Kidney epithelial cell (primary cell): ENCODE results near the gene ATG4C. TPM values are rescaled to one million over a fixed set of nuclear protein-coding genes. Genes with fewer than 3 reads are reported as not detected.

Experiments used
- DNase-seq: peaks from one replicate; pipeline ENCODE4 v3.0.0-alpha.2; 2010; ENCODE audit warnings: low read depth
- H3K27me3 ChIP-seq: 2 replicates; pipeline ENCODE4 v1.6.0; 2011; ENCODE audit warnings: low read length; ENCODE audit not compliant: control insufficient read depth, insufficient read depth
- H3K36me3 ChIP-seq: 2 replicates; pipeline ENCODE4 v1.5.1; 2011; ENCODE audit warnings: low read length; ENCODE audit not compliant: control insufficient read depth, insufficient read depth
- H3K4me3 ChIP-seq: 2 replicates; pipeline ENCODE4 v1.5.1; 2011; ENCODE audit warnings: low read depth, mild to moderate bottlenecking, control low read depth, low read length
- total RNA-seq: library from RNA; depleted of rRNA; stranded (reverse); fragments of >200 nt; gene quantifications from 2 replicates; pipeline ENCODE4 v1.2.3, GENCODE V29; 2015
- TF ChIP-seq, protein P1 (sequence below): IDR thresholded peaks from 2 replicates; pipeline ENCODE4 v1.5.1; 2011; ENCODE audit warnings: mild to moderate bottlenecking, moderate library complexity, low read length, control low read depth, inconsistent platforms; ENCODE audit not compliant: insufficient read depth, poor library complexity, severe bottlenecking

The ATG4C gene
- total RNA-seq, 1 donor from 2014 or later, result 5.6 TPM

DNA sequence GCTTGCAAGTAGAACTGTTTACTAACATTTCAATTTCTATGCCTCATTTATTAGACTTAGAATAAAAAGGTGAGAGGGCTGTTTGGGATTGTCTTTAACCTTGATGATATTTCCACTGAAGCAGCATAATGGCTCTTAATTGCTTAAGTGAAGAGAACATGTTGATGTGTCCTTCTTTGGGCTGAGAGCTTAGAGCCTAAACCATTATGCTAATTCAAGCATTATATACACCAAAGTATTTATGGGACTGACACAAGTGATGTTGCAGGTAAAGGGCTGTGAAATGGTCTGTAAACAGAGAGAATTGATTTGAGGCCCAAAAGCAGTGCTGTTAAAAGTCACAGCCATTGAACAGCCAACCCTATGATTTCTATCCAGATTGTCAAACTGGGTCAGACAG lies 113.9 kb downstream of the ATG4C start:
- DNase-seq, result no peak
- no peaks in the 10 kb centered on the region for H3K27me3 ChIP-seq
- H3K4me3 ChIP-seq, result no peak overlapping the region
- no peaks in the 10 kb centered on the region for H3K36me3 ChIP-seq
- TF ChIP-seq, protein P1, sequence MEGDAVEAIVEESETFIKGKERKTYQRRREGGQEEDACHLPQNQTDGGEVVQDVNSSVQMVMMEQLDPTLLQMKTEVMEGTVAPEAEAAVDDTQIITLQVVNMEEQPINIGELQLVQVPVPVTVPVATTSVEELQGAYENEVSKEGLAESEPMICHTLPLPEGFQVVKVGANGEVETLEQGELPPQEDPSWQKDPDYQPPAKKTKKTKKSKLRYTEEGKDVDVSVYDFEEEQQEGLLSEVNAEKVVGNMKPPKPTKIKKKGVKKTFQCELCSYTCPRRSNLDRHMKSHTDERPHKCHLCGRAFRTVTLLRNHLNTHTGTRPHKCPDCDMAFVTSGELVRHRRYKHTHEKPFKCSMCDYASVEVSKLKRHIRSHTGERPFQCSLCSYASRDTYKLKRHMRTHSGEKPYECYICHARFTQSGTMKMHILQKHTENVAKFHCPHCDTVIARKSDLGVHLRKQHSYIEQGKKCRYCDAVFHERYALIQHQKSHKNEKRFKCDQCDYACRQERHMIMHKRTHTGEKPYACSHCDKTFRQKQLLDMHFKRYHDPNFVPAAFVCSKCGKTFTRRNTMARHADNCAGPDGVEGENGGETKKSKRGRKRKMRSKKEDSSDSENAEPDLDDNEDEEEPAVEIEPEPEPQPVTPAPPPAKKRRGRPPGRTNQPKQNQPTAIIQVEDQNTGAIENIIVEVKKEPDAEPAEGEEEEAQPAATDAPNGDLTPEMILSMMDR, result no peak

DNA sequence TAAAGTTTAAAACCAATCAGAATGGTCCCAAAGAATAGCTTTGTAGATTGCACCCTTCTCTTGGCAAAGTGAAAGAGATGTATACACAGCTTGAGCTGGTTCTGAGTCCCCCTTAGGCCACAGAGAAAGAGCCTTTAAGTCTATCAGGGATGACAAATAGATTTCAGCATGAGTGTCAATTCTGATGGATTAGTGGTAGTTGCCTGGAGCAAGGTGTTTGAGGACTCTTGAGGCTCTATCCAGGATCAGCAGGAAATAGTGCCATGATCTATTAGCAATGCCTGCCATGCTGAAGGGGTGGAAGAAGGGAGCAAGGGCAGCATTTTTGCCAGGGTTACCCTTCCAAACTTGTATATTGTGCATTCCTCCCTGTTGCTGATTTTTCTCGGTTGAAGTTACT lies 116.6 kb downstream of the ATG4C start:
- Histone ChIP-seq H3K4me3 (no peak overlapping the region), H3K27me3 (no peaks in the 10 kb centered on the region), H3K36me3 (no peaks in the 10 kb centered on the region)
- no peak for DNase-seq
- TF ChIP-seq, protein P1, result no peak

DNA sequence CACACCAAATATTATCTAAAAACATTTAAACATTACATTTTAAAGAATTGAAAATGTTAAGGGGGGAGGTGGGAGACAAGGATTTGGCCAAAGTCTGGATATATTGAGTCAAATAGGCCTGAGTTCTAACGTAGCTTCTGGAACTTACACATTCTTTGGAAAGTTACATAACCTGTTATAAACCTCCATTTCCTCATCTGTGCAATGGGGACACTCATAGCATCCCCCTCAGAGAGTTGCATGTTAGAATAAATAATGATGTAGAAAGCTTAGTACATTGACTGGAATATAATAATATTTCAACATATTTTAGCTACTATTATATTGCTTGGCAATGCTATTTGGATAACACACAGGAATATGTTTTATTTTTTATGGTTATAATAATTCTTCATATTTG lies 117.7 kb downstream of the ATG4C start:
- TF ChIP-seq, protein P1, result no peak
- no peak for DNase-seq
- no peaks in the 10 kb centered on the region for H3K36me3 ChIP-seq
- H3K27me3 ChIP-seq, result no peaks in the 10 kb centered on the region
- no peak overlapping the region for H3K4me3 ChIP-seq

DNA sequence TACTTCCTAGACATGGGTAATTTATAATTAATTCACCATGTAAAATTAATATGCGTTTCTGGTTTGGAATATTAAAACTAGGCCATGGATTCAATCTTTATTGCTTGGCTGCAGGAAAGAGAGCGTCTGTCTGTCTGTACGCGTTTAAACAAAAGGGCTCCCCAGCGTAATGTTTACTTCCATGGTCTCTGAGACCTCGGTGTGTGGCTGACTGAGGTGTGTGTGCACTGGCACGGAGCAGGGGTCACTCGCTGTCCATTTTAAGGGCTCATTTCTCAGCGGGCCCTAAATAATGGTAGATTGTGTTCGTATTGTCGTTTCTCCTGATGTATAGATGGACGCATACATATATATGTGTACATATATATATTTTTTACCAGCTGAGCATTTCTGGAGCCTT lies 119.6 kb downstream of the ATG4C start:
- TF ChIP-seq, protein P1, result no peak
- DNase-seq, result no peak
- Histone ChIP-seq H3K36me3 (no peaks in the 10 kb centered on the region), H3K4me3 (no peak overlapping the region), H3K27me3 (no peaks in the 10 kb centered on the region)

DNA sequence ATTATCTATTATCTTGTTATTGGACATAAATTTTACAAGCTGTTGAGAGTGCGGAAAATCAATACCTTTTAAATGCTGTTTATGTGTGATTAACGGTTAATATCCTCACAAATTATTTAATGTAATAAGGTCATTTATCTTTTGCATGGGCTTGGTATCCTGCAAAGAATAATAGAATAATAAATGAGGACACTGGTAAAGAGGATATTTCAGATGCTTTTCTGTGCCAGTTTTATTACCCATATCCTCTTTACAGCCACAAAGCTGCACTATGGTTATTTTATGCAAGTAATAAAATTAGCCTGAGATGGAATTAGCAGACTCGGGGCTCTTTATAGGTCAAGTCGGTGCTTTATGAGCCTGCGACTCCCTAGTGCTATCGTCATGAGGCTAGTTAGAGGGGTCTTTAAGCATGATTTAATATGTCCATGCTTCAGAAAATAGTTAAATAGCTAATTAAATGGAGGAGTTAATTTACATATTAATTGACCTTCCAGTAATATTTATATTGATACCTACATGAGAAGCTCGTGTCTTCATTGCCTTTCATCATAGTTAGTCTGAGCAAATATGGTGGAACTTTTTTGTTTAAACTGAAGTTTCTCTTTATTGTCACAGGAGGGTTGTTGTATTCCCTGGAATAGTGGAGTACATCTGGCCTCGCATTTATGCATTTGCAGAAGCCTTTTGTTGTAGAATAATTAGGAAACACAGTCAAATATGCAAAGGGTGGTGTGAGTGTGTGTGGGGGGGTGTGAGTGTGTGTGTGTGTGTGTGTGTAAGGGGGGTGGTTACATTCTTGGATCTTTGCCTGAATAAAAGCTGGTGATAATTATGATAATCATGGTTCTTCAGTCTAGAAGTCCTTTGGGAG lies 120.3 kb downstream of the ATG4C start:
- TF ChIP-seq, protein P1, result no peak

DNA sequence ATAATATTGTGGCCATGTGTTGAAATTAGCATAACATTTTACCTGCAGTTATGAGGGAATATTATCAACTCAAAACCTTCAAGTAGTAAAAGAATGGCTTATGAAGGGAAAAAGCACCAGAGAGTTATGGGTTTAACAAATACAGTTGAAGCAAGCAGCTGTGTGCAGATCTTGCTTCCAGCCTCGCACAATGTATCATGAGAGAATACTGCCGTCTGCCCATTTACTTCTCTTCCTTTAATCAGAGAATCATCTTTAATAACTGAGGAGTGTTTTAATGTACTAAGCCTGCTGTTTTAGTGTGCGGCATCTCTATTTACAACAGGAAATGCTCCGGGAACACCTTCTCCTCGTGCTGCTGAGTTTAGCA lies 120.9 kb downstream of the ATG4C start:
- no peaks in the 10 kb centered on the region for H3K36me3 ChIP-seq
- H3K27me3 ChIP-seq, result no peaks in the 10 kb centered on the region
- H3K4me3 ChIP-seq, result no peak overlapping the region
- no peak for DNase-seq
- TF ChIP-seq, protein P1, result no peak

More for the DNA sequence above, 120.3 kb downstream of the ATG4C start:
- no peak overlapping the region for H3K4me3 ChIP-seq
- no peaks in the 10 kb centered on the region for H3K27me3 ChIP-seq
- DNase-seq, result no peak
- no peaks in the 10 kb centered on the region for H3K36me3 ChIP-seq
